GM10266 (cell line): Measurements from ENCODE around the gene AP3D1.

Experiments
- DNase-seq: peaks from one replicate; pipeline ENCODE4 v3.0.0; 2012; ENCODE audit errors: extremely low spot score
- TF ChIP-seq, protein P1 (sequence below): IDR thresholded peaks from 2 replicates; pipeline ENCODE4 v1.5.1; 2012; ENCODE audit warnings: mild to moderate bottlenecking, low read depth; ENCODE audit not compliant: control insufficient read depth, insufficient read depth; ENCODE audit errors: missing control alignments

The AP3D1 gene

GRCh38 chr19:2112516-2113320, 38.6 kb downstream of the AP3D1 start:
- TF ChIP-seq, protein P1, sequence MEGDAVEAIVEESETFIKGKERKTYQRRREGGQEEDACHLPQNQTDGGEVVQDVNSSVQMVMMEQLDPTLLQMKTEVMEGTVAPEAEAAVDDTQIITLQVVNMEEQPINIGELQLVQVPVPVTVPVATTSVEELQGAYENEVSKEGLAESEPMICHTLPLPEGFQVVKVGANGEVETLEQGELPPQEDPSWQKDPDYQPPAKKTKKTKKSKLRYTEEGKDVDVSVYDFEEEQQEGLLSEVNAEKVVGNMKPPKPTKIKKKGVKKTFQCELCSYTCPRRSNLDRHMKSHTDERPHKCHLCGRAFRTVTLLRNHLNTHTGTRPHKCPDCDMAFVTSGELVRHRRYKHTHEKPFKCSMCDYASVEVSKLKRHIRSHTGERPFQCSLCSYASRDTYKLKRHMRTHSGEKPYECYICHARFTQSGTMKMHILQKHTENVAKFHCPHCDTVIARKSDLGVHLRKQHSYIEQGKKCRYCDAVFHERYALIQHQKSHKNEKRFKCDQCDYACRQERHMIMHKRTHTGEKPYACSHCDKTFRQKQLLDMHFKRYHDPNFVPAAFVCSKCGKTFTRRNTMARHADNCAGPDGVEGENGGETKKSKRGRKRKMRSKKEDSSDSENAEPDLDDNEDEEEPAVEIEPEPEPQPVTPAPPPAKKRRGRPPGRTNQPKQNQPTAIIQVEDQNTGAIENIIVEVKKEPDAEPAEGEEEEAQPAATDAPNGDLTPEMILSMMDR = no peak
- DNase-seq = no peak

GRCh38 chr19:2111886-2112285, 39.5 kb downstream of the AP3D1 start:
- TF ChIP-seq, protein P1 = no peak
- DNase-seq = no peak

- DNase-seq = no peak
- TF ChIP-seq, protein P1 = no peak
These were observed 39.9 kb downstream of the AP3D1 start for GRCh38 chr19:2111425-2111824.

- no peak for DNase-seq
- TF ChIP-seq, protein P1 = peak; percentile 20
These were observed 40.5 kb downstream of the AP3D1 start for GRCh38 chr19:2110822-2111221.

- TF ChIP-seq, protein P1 = no peak
These were observed 42.1 kb downstream of the AP3D1 start for GRCh38 chr19:2109046-2109864.

DNA sequence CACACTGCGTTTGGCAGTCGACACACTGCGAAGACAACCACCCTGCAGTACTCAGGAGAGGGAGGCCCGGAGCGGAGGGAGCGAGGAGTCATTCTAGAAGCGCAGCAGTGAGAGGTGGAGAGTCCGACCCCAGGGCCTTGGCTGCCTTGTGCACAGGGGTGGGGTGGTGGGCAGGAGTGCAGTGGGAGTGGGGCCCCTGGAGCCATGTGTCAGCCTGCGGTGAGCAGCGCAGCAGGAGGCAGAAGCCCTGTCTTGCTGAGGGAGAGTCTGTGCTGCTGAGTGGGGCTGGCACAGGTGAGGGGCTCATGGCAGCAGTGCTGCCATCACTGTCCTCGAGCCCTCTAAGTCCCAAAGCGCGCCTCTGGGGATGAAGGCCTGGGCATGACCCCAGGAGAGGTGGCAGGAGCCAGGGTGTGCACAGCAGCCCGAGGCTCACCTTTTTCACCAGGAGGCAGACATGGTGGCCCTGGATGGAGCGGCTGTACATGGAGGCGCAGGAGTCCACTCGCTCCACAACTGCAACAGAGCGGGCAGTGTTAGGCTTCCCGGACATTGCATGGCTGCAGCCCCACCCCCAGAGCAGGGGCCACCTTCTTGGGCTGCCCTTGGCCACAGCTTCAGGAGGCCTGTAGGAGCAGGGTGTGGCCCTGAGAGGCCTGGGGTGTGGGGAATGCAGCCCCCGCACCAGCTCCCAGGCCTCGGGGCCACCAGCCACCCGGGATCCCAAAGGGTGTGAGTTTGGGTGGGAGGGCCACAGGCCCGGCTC, 42.9 kb downstream of the AP3D1 start:
- DNase-seq = no peak
- TF ChIP-seq, protein P1 = no peak

More at GRCh38 chr19:2109046-2109864, 42.1 kb downstream of the AP3D1 start:
- no peak for DNase-seq
